GM21360 (cell line): Measurements from ENCODE around the gene KIF6.

Experiments used
- ATAC-seq: cut with Tn5 transposase; IDR thresholded peaks from one replicate; pipeline ENCODE4 v1.9.1; 2021; ENCODE audit warnings: mild to moderate bottlenecking, moderate library complexity; ENCODE audit not compliant: unreplicated experiment

KIF6 gene

DNA sequence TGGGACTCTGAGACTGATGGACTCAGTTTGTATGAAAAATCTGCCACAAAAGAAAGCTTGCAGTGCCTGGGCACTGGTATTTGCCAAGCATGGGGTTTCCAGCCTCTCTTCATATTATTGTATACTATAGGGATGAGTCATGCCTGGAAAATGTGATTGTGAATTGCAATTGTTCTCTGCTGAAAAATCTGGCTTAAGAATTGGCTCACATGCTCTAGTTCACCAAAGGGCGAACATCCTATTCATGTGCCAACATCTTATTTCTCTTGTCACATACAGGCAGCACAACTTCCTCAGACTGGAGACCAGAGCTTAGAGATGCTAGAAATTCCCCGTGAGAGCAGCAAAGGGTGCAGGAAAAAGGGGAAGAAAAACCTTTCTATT, 299.1 kb downstream of the KIF6 start:
- no peak for ATAC-seq

DNA sequence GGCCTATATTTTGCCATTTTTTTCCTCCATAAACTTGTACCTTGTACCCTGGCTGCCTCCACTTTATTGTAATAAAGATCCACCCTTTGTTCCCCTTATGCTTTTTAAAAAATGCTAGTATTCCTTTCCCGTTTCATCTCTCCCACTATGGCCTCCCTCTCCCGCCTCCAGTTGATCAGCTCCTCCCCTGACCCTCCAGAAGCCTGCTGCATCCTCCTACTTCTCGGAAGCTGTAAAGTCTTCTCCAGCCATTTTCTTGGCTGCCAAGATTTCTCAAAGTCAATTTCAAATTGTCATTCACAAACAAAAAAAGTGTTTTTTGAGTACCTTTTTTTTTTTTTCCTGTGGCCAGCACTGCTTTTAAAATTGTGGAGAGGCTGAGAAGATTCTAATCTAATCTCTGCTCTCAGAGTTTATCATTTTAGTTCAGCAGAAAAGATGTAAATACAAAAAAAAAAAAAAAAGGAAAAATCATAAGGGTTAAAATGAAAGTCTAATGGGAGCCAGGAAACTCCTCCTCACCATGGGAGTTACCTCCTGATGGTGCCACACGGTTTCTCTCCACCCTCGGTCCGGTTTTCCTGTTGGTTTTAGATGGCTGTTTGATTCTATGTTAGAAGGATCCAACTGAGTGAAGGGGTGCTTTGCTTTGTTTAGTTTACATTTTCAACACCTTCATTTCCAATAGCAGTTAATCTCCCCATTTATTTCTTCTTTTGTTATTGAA, 299.7 kb downstream of the KIF6 start:
- no peak for ATAC-seq

DNA sequence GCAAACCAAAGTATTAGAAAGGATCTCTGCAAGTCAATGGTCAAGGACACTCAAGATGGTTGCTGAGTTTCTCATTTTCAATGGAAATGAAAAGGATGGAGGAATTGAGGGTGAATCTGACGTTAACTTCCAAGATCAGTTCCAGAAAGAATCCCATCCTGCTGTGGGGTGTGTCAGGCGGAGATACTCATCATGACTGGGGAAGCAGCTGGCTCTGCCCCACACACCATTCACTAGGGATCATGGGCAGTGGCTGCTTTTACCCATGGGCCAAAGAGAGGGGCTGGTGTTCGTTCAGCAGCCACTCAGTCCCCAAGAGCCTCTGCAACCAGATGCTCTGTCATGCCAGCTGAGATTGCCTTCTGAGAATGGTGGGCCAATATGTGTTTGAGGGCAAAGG, 300.4 kb downstream of the KIF6 start:
- ATAC-seq: no peak

DNA sequence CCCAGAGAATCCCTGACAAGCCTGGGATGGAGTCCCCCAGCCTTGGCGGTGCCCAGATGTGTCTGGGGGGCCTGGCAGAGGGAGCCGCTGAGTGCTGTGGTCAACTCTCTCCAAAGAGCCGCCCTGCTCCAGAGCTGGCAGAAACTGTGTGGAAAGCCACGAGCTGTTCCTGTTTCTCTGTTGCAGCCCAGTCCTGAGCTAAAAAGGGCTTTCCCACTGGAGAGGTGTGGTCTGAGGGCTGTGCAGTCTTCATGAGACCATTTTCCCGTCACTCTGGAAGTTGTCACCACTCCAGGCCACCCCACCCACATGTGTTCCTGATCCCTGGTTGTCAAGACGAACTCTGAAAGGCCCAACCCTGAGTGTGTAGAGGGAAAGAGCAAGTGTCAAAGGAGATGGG, 303.0 kb downstream of the KIF6 start:
- no peak for ATAC-seq

DNA sequence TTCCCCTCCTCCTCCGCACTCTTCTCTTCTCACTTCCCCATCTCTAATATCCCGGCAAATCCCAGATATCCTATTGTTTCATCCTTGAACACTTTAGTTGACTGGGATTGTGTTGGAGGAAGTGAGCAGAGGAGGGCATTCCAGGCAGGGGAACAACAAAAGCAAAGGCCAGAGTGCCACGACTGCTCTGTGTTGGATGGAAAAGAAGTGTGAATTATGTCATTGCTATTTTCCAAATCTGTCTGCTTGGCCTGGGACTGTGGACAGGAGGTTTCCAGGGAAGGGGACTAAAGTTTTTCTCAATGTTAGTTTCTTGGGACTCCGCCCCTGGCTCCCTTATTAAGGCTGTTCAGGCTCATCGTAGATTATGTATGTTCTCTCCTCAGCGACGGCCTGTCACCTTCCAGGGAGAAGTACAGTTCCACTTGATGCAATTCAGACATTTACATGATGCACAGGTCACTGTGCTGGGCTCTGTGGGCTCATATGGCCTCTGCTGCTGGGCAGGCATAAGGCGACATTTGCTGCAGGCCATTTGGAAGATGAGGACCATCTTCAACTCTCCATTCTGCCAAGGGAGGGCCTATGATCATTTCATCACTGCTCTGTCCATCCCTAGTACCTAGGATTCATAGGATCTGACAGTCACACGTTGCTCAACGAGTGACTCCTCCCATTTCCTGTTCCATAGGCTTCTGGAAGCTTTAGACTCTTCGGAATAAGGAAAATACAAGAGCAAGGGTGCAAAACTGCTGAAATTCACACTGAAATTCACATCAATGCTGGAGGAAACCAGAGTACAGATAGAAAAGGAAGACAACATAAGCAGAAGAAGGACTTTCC, 303.6 kb downstream of the KIF6 start:
- ATAC-seq: no peak

DNA sequence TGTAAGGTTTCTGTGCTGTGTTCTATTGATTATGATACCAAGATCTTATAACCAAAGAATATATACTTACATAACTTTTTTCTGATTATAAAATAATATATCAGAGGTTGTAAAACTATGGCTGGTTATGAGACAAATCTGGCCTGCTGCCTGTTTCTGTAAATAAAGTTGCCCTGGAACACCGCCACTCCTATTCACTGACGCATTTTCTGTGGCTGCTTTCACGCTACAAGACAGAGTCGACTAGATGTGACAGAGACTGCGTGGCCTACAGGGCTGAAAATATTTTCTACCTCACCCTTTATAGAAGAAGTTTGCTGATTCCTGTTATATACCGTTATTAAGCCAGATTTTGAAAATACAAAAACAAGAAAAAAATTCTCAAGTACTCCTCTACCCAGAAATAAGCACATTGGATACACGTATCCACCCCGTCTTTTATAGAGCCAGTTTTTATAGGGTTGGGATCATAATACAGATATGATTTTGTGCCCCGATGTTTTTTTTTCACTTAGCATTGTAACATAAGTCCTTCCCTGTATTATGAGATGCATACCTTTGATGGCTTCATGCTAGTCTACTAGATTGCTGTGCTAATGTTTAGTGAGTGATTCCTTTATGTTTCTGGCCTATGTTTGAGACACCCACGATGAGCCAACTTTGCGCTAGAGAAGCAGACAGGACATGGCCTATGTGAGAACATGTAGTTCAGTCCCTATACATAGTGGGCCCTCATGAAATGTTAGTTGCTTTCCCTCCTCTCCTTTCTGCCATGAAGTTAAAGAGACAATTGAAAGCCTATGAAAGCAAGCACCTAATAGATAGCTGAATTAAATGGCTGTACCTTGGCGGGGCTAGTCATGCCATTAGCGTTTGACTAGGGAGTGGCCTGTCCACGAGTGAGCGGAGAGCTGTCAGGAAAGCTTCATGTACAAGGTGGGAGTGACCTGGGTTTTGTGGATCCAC, 304.6 kb downstream of the KIF6 start:
- ATAC-seq: no peak

DNA sequence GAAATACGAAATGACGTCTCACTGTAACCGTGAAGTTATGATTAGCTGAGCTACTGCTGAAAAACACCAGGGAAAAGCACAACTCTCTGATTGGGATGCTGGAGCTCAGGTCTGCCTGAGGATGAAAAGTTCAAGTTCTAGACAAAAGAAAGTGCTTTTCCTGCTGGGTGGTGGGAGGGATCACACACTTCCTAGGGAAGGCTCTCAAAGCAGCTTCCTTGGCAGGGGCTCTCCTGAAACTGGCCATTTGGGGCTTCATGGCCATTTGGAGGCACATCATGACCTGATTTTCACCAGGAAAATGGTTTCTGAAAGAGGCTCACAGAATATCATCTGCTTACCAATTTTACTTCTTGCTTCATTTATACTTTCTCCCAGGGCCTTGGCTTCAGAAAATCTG, 305.6 kb downstream of the KIF6 start:
- no peak for ATAC-seq

DNA sequence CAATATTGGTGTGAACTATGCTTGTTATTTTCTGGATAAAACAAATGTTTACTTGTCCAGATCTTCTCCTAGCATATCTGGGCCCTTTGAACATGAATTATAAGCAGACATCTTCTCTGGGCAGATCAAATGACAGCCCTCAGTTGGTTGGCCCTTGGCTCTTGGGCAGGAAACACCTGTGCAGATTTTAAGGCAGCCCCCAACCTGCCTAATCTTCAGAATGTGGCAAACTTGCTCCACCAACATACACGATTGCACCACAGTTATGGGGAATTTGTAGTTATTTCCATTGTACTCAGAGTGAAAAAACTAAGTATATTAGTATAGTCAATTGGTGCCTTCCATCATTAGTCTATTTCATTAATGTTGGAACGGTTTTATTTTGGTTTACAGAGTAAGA, 307.8 kb downstream of the KIF6 start:
- no peak for ATAC-seq

DNA sequence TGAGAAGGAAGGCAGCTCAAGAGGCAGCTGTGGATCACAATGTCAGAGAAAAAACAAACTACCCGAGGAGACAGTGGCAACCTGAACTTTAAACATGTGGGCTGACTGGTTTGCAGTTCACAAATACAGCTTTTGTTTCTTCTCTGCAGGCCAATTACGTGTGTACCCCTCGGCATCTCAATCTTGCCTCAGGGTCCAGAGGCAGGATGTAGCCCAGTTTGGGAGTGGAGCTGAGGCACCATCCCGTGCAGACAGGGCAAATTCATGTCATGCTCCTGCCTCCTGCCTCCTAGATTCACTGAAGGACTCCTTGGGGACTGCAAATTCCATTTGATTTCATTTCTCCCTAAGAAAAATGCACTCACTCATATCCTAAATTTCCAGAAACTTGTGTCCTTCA, 308.5 kb downstream of the KIF6 start:
- ATAC-seq: no peak

DNA sequence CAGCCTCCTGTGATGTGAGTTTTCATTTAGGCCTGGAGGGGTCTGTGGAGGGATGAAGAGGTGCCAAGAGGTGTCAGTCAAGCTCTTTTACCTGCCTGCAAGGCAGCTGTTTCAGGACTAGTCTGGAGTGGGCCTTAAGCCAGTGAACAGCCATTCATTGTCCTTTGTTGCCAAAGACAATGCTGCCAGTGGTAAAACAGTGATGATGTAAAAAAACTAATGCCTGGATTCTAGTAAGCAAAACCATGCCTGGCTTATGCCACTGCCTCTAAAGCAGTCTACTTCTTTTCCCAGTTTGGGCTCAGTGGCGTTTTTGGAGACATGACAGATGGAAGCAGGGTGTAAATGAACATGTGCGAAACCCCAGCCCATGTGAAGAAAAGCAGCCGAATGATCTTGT, 309.2 kb downstream of the KIF6 start:
- ATAC-seq: no peak

DNA sequence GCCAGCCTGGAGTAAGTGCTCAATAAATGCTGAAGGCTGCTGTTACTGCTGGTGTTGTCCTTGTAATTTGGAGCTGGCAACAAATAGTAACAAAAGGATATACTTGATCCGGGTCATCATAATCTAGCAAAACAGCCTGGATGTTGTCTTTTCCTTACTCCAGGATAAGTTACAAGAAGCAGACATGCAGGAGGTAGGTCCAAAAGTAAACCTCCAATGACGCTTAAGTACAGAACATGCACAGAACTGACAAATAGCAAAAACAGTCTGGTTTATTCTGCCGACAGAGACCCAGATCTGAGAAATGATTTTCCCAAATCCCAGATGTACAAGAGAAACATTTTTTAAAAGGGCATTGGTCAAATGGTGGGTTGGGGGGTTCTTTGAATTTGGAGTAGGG, 309.7 kb downstream of the KIF6 start:
- ATAC-seq: no peak

DNA sequence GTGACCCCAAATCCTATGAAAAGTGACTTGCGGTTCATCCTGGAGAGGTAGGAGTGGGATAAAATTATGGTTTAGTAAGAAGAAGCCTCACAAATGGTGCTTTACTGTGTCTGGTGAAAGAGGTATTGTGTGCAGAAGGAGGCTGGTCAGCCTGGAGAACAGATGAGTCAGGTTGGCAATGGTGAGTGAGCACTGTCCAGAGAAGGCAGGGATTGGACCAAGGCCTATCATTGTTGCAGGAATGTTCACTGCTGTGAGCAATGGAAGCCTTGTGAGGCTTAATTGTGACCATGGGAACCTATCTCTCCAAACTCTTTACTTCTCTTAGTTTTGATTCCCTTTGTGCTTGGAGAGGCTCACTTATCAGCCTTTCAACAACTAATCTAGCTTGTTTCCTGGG, 313.7 kb downstream of the KIF6 start:
- no peak for ATAC-seq

DNA sequence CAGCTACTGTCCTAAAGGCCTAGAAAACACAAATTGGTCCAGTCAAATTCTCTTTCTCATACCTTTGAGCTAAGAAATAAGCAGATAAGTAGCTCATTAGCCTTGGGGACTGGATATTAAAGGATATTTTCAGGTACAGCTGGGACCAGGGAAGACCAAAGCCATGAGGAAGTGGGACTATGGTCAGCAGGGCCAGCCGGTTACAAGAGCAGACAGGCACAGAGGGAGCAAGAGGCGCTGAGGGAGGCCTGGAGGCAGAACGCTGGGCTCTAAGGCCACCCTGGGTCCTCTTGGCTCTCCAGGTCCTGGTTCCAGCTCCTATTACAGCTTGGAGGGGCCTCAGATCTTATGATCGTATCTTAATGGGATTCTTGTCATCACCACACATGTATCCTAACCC, 314.2 kb downstream of the KIF6 start:
- no peak for ATAC-seq

DNA sequence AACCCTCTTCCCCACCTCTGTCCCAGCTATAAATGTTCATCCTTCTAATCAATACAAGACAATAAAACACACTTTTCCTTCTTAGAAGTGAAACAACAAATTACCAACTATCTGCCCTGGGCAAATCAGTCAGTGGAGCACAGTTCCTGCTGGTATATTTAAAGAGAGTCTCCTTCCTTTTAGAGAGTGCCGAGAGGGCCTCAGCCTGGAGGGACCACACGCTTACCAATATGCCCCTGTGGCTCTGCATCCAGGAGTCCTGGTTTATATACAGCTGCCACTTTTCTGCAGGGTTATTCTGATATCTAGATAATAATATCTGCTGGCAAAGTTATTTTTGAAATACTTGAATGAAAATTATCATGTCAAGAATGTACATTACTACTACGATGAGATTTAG, 315.3 kb downstream of the KIF6 start:
- ATAC-seq: no peak

DNA sequence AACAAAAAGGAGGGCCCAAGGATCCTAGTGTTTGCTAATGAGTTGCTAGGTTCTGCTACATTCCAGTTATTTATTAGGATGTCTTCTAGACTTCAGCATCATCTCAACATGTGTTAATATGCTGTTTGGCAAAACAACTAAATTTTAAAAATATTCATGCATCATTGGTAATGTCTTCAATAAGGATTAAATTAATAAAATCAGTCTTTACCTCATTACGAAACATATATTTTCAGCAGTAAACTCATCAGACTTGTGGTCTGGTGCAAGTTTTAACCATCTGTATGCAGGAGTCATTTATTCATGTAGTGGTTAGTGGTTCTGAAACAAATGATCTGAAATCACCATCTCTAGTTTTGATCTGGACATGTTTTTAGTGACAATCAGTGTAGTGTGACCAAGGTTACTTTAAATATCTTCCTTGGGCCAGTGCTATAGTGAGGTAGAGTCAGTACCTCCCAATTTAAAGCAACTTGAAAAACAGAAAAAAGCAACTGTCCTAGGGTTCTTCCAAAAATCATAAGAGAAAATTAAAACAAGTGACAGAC, 317.7 kb downstream of the KIF6 start:
- ATAC-seq: peak; percentile 84

DNA sequence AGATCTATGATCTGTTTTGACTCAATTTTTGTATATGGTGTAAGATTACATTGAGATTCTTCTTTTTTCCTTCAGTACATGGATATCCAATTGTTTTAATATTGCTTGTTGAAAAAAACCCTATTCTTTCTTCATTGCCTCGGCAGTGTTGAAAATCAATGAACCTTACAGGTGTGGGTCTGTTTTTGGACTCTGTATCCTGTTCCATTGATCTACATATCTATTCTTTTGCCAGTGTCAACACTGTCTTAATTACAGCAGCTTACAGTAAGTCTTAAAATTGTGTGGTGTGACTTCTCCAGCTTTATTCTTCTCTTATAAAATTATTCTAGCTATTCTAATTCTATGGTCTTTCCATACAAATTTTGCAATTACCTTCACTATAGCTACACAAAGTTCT, 320.9 kb downstream of the KIF6 start:
- no peak for ATAC-seq

DNA sequence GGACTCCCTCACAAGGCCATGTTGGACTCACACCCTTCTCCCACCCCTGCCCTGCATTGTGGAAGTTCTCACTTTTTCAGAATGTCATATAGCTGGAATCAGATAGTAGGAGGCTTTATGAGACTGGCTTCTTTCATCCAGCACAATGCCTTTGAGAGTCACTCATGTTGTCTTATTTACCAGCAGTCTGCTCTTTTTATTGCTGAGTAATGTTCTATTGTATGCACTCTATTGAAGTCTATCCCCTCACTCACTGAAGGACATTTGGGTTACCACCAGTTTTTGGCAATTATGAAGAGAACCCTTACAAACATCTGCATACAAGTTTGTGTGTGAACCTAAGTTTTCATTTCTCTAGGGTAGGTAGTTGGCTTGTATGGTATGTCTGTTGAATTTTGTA, 321.9 kb downstream of the KIF6 start:
- no peak for ATAC-seq

DNA sequence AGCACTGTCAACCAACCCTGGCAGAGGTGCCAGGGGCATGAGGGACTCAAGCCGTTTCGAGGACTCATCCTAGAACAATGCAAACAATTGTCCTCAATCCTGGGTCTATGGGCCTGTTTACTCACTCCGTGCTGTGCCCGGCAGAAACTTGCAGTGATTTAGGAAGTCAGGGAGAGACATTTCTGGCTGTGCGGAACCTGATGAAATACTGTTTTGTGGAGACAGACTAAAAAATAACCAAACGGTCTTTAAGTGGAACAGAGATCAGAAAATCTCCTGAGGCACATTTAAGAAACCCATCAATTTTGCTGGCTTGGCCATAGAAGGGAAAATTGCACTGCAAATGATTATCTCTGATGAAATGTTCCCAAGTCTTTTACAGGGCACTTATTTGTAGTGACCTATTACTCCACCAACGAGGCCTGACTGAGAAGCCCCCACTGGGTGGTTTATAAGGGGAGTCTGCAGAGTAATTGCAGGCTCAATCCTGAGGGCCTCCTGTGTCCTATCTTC, 322.9 kb downstream of the KIF6 start:
- ATAC-seq: no peak

DNA sequence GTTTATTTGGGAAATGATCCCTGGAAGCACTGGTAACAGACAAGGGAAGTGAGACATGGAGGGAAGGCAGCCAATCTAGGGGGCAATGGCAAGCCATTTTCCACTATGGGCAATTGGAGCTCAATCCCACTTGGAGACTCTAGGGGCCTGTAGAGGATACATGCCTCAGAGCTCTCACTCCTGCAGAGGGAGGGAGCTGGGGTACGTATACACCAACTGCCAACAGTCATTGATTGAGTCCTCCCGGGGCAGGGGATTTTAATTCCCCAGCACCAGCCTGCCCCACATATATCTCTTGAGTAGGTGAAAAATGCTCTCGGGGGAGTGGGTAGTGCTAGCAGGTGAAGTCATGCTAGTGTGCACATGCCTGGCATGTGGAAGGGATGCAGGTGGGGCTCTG, 323.8 kb downstream of the KIF6 start:
- ATAC-seq: no peak

DNA sequence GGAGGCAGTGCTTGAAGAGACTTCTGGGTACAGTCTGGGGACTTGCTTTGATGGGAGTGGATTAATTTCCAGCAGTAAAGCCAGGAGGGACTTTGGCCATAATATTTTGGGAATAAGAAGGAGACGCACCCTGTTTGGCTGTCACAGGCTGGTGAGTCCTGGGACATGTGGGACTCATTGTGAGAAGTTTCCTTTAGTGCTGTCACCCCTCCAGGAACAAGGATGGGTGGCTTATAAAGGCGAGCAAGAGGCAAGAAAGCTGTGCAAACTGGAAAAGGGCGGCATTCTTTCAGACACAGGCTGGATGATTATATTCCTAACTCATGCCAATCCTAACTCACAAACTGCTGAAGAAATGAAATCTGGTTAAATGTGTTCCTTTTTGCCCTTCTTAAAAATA, 325.2 kb downstream of the KIF6 start:
- no peak for ATAC-seq

DNA sequence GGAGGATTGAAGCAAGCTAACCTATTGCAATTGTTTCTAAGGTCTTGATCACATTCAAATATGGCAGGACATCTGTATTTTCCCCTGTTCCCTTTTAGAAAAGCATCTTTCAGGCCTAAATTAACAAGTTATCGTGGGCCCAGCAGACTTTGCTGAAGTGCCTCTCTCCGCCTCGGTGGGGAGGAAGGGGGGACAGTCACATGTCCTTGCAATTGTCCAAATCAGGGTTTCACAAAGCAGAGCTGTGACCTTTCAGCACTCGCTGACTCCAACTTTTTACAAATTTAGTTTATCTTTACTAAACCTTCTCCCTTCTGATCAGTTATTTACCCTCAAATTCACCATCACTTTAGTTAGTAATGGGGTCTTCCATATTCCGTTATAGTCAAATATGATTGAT, 328.4 kb downstream of the KIF6 start:
- no peak for ATAC-seq
